Nephron progenitor cell (in vitro differentiated cells): ENCODE measurements around the gene DPP8.

Experiments
- DNase-seq: peaks from one replicate; pipeline ENCODE4 v3.0.0; 2021
- H3K27ac Mint-ChIP-seq: 2 replicates; pipeline ENCODE4 v1.8.0; 2021; ENCODE audit warnings: mild to moderate bottlenecking, moderate library complexity, mixed read lengths
- H3K27me3 Mint-ChIP-seq: 2 replicates; pipeline ENCODE4 v1.8.0; 2021; ENCODE audit warnings: mild to moderate bottlenecking, low read depth, mixed read lengths; ENCODE audit not compliant: poor library complexity
- H3K36me3 Mint-ChIP-seq: 2 replicates; pipeline ENCODE4 v1.8.0; 2021; ENCODE audit warnings: low read depth, mixed read lengths
- H3K4me1 Mint-ChIP-seq: 2 replicates; pipeline ENCODE4 v1.8.0; 2021; ENCODE audit warnings: mixed read lengths
- H3K4me3 Mint-ChIP-seq: 2 replicates; pipeline ENCODE4 v1.8.0; 2021; ENCODE audit warnings: mild to moderate bottlenecking, moderate library complexity, mixed read lengths
- H3K9me3 Mint-ChIP-seq: 2 replicates; pipeline ENCODE4 v1.8.0; 2021; ENCODE audit warnings: mild to moderate bottlenecking, moderate library complexity, mixed read lengths
- CTCF ChIP-seq: fragments of 200-600 bp; sonication (generic); IDR thresholded peaks from 2 replicates; pipeline ENCODE4 v1.5.0; 2021; ENCODE audit warnings: antibody characterized with exemption

Gene DPP8

GRCh38 chr15:65413760-65414144 lies 103.7 kb downstream of the DPP8 start:
- peaks cover 6% of the 10 kb centered on the region for H3K36me3 Mint-ChIP-seq
- peaks cover 75% of the 10 kb centered on the region for H3K4me1 Mint-ChIP-seq
- H3K9me3 Mint-ChIP-seq: no peaks in the 10 kb centered on the region
- no peak for DNase-seq
- H3K4me3 Mint-ChIP-seq: no peak overlapping the region
- H3K27ac Mint-ChIP-seq: no peak overlapping the region
- H3K27me3 Mint-ChIP-seq: peaks cover under 1% of the 10 kb centered on the region
- TF ChIP-seq CTCF: no peak

GRCh38 chr15:65413051-65413759 lies 104.3 kb downstream of the DPP8 start:
- H3K27me3 Mint-ChIP-seq: no peaks in the 10 kb centered on the region

GRCh38 chr15:65412556-65412955 lies 104.9 kb downstream of the DPP8 start:
- TF ChIP-seq CTCF: no peak
- DNase-seq: no peak
- Mint-ChIP-seq H3K9me3 (no peaks in the 10 kb centered on the region), H3K27ac (no peak overlapping the region), H3K4me1 (peaks cover 72% of the 10 kb centered on the region), H3K4me3 (no peak overlapping the region), H3K27me3 (no peaks in the 10 kb centered on the region), H3K36me3 (peaks cover 13% of the 10 kb centered on the region)

More at GRCh38 chr15:65413051-65413759, 104.3 kb downstream of the DPP8 start:
- DNase-seq: no peak
- H3K4me3 Mint-ChIP-seq: no peak overlapping the region
- no peak for TF ChIP-seq CTCF
- H3K4me1 Mint-ChIP-seq: peaks cover 75% of the 10 kb centered on the region
- peaks cover 8% of the 10 kb centered on the region for H3K36me3 Mint-ChIP-seq
- no peak overlapping the region for H3K27ac Mint-ChIP-seq
- no peaks in the 10 kb centered on the region for H3K9me3 Mint-ChIP-seq

- H3K27ac Mint-ChIP-seq: peak overlapping the region; percentile 65
Observed at GRCh38 chr15:65411465-65412071, 105.9 kb downstream of the DPP8 start.

GRCh38 chr15:65410972-65411371 lies 106.5 kb downstream of the DPP8 start:
- TF ChIP-seq CTCF: no peak
- Mint-ChIP-seq H3K27me3 (no peaks in the 10 kb centered on the region), H3K9me3 (no peaks in the 10 kb centered on the region), H3K4me3 (no peak overlapping the region), H3K36me3 (peaks cover 13% of the 10 kb centered on the region), H3K27ac (no peak overlapping the region), H3K4me1 (peaks cover 67% of the 10 kb centered on the region)
- DNase-seq: no peak

More at GRCh38 chr15:65411465-65412071, 105.9 kb downstream of the DPP8 start:
- H3K9me3 Mint-ChIP-seq: no peaks in the 10 kb centered on the region
- TF ChIP-seq CTCF: no peak
- H3K4me1 Mint-ChIP-seq: peaks cover 67% of the 10 kb centered on the region
- peaks cover 13% of the 10 kb centered on the region for H3K36me3 Mint-ChIP-seq
- H3K4me3 Mint-ChIP-seq: no peak overlapping the region
- H3K27me3 Mint-ChIP-seq: no peaks in the 10 kb centered on the region
- DNase-seq: no peak

- Mint-ChIP-seq H3K27ac (peak overlapping the region; percentile 15), H3K4me1 (peaks cover 61% of the 10 kb centered on the region), H3K9me3 (no peaks in the 10 kb centered on the region), H3K4me3 (no peak overlapping the region), H3K36me3 (peaks cover 13% of the 10 kb centered on the region), H3K27me3 (no peaks in the 10 kb centered on the region)
- TF ChIP-seq CTCF: no peak
- DNase-seq: no peak
Observed at GRCh38 chr15:65410036-65410435, 107.5 kb downstream of the DPP8 start.
